Measurements from ENCODE around the gene WDR83. TPM values are rescaled to one million over a fixed set of nuclear protein-coding genes. Genes with fewer than 3 reads are reported as not detected.

Gene WDR83
- total and polyA plus RNA-seq, 8 donors: 1.4 to 33.4 (median 11.4) TPM

DNA sequence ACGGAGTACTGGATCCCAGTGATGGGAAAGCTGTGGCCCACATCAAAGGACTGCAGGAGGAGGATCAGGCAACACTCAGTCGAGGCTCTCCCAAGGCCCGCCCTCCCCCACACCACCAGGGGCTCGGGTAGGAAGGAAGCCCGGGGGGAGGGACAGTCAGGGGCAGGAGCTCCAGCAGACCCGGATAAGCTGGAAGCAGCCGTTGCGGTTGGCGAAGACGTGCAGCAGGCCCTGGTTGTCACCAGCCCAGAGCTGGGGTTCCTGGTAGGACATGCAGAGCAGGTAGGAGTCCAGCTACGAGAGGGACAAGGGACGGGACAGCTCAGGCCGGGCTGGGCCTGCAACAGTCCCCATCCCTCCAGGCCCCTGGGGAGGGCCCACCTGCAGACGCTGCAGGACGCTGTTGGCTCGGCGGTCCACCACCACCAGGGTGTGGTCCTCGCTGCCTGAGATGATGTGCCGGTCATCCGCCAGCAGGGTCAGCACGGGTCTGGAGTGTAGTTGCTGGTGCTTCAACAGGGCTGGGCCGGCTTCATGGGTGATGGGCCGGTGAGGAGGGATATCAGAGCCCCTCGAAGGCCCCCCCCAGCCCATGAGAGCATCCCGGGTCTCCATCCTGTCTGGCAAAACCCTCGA lies 23.1 kb downstream of the WDR83 start:
- Histone ChIP-seq H3K36me3 (peaks cover 0 to 21% (median 13%) of the 10 kb centered on the region in 4 donors), H3K9me3 (no peaks in the 10 kb centered on the region), H3K4me1 (peaks cover 0 to 2% (median 2%) of the 10 kb centered on the region in 4 donors), H3K27me3 (no peaks in the 10 kb centered on the region), H3K27ac (no peak overlapping the region), H3K4me3 (no peak overlapping the region)
- TF ChIP-seq POLR2AphosphoS5 (IDR thresholded peaks at IDR 0.05): no peak
- no peak for TF ChIP-seq CTCF (IDR thresholded peaks at IDR 0.05)
- no peak for TF ChIP-seq EP300 (IDR thresholded peaks at IDR 0.05)
- no peak for TF ChIP-seq POLR2A (IDR thresholded peaks at IDR 0.05)
- WGBS, 5 donors: 78 to 85% (median 82%) methylated on average over 15 to 26 of the region's 26 CpGs
- intact Hi-C loops (cut with DNase I; ENCODE audit: low total_unique reads): no loop called here
- peak in 1 of 2 donors; percentile 2 for DNase-seq

DNA sequence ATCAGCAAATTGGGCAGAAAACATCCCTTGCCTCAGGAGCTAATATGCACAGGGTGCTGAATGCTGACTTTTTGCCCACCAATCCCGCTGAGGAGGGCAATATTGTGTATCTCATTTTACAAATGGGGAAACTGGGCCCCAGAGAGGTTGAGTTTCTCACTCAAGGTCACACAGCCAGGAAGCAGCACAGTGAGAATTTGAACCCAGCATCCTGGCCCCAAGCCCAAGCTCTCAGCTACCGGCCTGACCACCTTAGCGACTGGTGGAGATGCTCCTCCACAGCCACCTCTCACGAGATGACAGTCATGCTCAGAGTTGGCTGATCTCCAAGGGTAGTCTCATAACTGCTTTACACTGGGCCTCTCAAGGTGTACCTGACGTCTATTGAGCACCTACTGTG lies 26.4 kb downstream of the WDR83 start:
- peaks cover 16 to 29% (median 28%) of the 10 kb centered on the region in 4 donors for H3K4me1 ChIP-seq
- no peak overlapping the region for H3K4me3 ChIP-seq
- H3K9me3 ChIP-seq: no peaks in the 10 kb centered on the region
- peaks cover 0 to 17% (median 9%) of the 10 kb centered on the region in 4 donors for H3K36me3 ChIP-seq
- H3K27me3 ChIP-seq: no peaks in the 10 kb centered on the region
- WGBS, 5 donors: 86 to 91% (median 88%) methylated on average over 5 of the region's 5 CpGs
- DNase-seq: peak in 1 of 2 donors; percentile 5
- H3K27ac ChIP-seq: no peak overlapping the region
- intact Hi-C loops (cut with DNase I; ENCODE audit: low total_unique reads): no loop called here
- TF ChIP-seq EP300 (IDR thresholded peaks at IDR 0.05): no peak

- Histone ChIP-seq H3K36me3 (peaks cover 0 to 16% (median 13%) of the 10 kb centered on the region in 4 donors), H3K27ac (no peak overlapping the region), H3K27me3 (no peaks in the 10 kb centered on the region), H3K4me1 (peaks cover 16 to 29% (median 28%) of the 10 kb centered on the region in 4 donors), H3K9me3 (no peaks in the 10 kb centered on the region), H3K4me3 (no peak overlapping the region)
- TF ChIP-seq POLR2A (IDR thresholded peaks at IDR 0.05): no peak
- no peak for TF ChIP-seq EP300 (IDR thresholded peaks at IDR 0.05)
- WGBS, 5 donors: 89 to 95% (median 91%) methylated on average over 15 to 16 of the region's 16 CpGs
- DNase-seq: peak in 1 of 2 donors; percentile 6
- intact Hi-C loops (cut with DNase I; ENCODE audit: low total_unique reads): no loop called here
Measured at GRCh38 chr19:12694641-12695040, 28.0 kb downstream of the WDR83 start.

DNA sequence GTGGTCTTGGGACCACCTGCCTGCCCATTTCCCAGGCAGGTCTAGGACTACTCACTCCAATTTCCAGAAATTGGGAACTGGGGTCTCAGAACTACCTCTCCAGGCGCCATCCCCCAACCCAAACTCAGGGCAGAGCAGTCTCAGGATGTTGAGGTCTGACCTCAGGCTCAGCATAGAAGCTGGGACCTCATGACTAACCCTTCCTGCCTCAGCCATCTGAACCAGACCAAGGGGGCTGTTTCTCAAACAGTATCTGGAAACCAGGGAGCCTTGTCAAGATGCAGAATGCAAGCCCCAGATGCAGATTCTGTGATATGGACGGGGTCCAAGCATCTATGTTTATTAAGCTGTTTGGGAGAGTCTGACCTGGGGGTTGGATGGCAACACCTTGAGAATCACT lies 28.5 kb downstream of the WDR83 start:
- 64 to 74% (median 70%) methylated on average over 2 of the region's 2 CpGs for WGBS, 5 donors
- H3K9me3 ChIP-seq: no peaks in the 10 kb centered on the region
- peaks cover 0 to 20% (median 16%) of the 10 kb centered on the region in 4 donors for H3K36me3 ChIP-seq
- H3K4me1 ChIP-seq: peaks cover 16 to 29% (median 28%) of the 10 kb centered on the region in 4 donors
- TF ChIP-seq CTCF (IDR thresholded peaks at IDR 0.05) (no peak), POLR2A (IDR thresholded peaks at IDR 0.05) (no peak), POLR2AphosphoS5 (IDR thresholded peaks at IDR 0.05) (no peak), EP300 (IDR thresholded peaks at IDR 0.05) (no peak)
- DNase-seq: no peak
- no peaks in the 10 kb centered on the region for H3K27me3 ChIP-seq
- intact Hi-C loops (cut with DNase I; ENCODE audit: low total_unique reads): no loop called here
- no peak overlapping the region for H3K27ac ChIP-seq
- H3K4me3 ChIP-seq: peak overlapping the region in 1 of 4 donors; percentile 96

DNA sequence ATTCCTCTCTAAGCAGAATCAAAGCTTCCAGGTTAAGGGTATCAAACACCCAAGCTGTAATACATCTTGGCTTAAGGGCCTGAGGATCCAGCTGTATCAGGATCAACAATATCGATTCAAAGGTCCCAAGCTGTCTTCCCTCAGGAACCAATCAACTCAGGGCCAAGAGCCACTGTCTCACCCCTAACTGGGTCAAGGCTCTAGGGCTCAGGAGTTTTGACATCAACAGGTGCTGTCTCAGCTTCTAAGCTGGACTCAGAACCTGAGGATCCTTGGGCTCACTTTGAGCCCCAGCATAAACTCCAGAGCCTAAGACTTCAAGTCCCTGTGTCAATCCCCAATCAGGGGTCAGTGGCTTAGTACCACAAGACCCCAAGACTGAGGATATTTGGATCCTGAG lies 28.9 kb downstream of the WDR83 start:
- Histone ChIP-seq H3K9me3 (no peaks in the 10 kb centered on the region), H3K4me1 (peaks cover 16 to 29% (median 28%) of the 10 kb centered on the region in 4 donors), H3K27me3 (no peaks in the 10 kb centered on the region), H3K36me3 (peaks cover 2 to 24% (median 20%) of the 10 kb centered on the region in 4 donors), H3K4me3 (peak overlapping the region; percentile 84 to 100 (median 96)), H3K27ac (peak overlapping the region in 1 of 5 donors; percentile 88)
- TF ChIP-seq POLR2A (IDR thresholded peaks at IDR 0.05) (no peak), EP300 (IDR thresholded peaks at IDR 0.05) (no peak), CTCF (IDR thresholded peaks at IDR 0.05) (no peak), POLR2AphosphoS5 (IDR thresholded peaks at IDR 0.05) (no peak)
- intact Hi-C loops (cut with DNase I; ENCODE audit: low total_unique reads): no loop called here
- no peak for DNase-seq
- 66 to 80% (median 67%) methylated on average over 1 of the region's 1 CpG for WGBS, 5 donors
